GM19023 (cell line): ENCODE measurements around the gene PIM3.

ENCODE experiments used
- ATAC-seq: cut with Tn5 transposase; IDR thresholded peaks from one replicate; pipeline ENCODE4 v1.9.1; 2021; ENCODE audit warnings: mild to moderate bottlenecking, moderate library complexity; ENCODE audit not compliant: unreplicated experiment

PIM3 gene

GRCh38 chr22:49960159-49961004 lies at the start of gene PIM3:
Gene PIM3 (plus strand): TSS chr22:49960772. CDS start chr22:49960948, 176 bp downstream.
- peak; percentile 68 for ATAC-seq

- no peak for ATAC-seq
Observed at GRCh38 chr22:49911881-49912625, 48.5 kb upstream of the PIM3 start.

- ATAC-seq: no peak
Observed at GRCh38 chr22:49913026-49913425, 47.5 kb upstream of the PIM3 start.

- no peak for ATAC-seq
Observed at GRCh38 chr22:49913446-49913845, 47.1 kb upstream of the PIM3 start.

- no peak for ATAC-seq
Observed at GRCh38 chr22:49914256-49914655, 46.3 kb upstream of the PIM3 start.

- no peak for ATAC-seq
Observed at GRCh38 chr22:49915610-49916009, 45.0 kb upstream of the PIM3 start.

- no peak for ATAC-seq
Observed at GRCh38 chr22:49916831-49917230, 43.7 kb upstream of the PIM3 start.

GRCh38 chr22:49917974-49918910 lies 42.3 kb upstream of the PIM3 start, which contains the start of the genes ALG12 and CRELD2:
Gene ALG12 (minus strand): TSS chr22:49918438. CDS start chr22:49913765, 4,673 bp downstream.
Gene CRELD2 (plus strand): TSS chr22:49918634. CDS start chr22:49918770, 136 bp downstream.
- ATAC-seq: peak; percentile 88

GRCh38 chr22:49918911-49919881 lies 41.4 kb upstream of the PIM3 start:
- no peak for ATAC-seq

GRCh38 chr22:49920859-49921258 lies 39.7 kb upstream of the PIM3 start:
- no peak for ATAC-seq

- no peak for ATAC-seq
Observed at GRCh38 chr22:49921508-49922278, 38.9 kb upstream of the PIM3 start.

GRCh38 chr22:49922484-49922883 lies 38.1 kb upstream of the PIM3 start:
- no peak for ATAC-seq

- no peak for ATAC-seq
Observed at GRCh38 chr22:49922926-49923325, 37.6 kb upstream of the PIM3 start.

GRCh38 chr22:49923445-49923844 lies 37.1 kb upstream of the PIM3 start:
- no peak for ATAC-seq

- no peak for ATAC-seq
Observed at GRCh38 chr22:49924113-49924833, 36.3 kb upstream of the PIM3 start.

GRCh38 chr22:49925525-49926128 lies 34.9 kb upstream of the PIM3 start:
- ATAC-seq: peak; percentile 42

GRCh38 chr22:49926916-49927315 lies 33.7 kb upstream of the PIM3 start:
- no peak for ATAC-seq
